ENCODE measurements around the gene LDLRAD4.

DNA sequence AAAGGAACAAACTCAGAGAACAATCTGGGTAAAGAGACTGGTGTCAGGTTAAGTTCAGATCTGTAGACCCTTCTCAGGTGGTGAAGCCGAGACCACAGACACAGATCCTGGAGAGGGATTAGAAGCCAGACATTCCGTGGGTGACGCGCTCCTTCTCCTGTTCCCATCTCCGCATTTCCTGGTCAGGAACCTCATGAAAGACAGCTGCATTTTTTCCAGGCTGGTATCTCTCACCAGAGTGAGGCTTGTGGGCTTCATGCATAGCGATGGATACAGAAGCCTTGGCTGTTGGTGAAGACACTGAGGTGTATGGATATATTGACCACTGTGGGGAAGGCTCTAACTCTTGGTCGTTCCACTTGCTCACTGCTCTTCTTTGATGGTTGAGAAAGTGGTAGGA is 355.2 kb downstream of the LDLRAD4 start:
- TF ChIP-seq CTCF (conservative IDR thresholded peaks at IDR 0.05; ENCODE audit: low read depth, low read length), result no peak
- no peak for TF ChIP-seq EZH2 (IDR thresholded peaks at IDR 0.05; ENCODE audit: borderline replicate concordance, low read depth, low read length, poor library complexity, severe bottlenecking)

All from A673 (cell line).